H1 (cell line): ENCODE results near the gene FOXS1. TPM values are rescaled to one million over a fixed set of nuclear protein-coding genes. Genes with fewer than 3 reads are reported as not detected.

ENCODE experiments used
- BRCA1 ChIP-seq: IDR thresholded peaks from 2 replicates; pipeline ENCODE4 v1.6.1; 2012; ENCODE audit warnings: low read depth, low read length, improper control_type of control experiment
- TAF1 ChIP-seq: IDR thresholded peaks from 2 replicates; pipeline ENCODE4 v1.6.1; 2011; ENCODE audit warnings: mild to moderate bottlenecking, low read depth, low read length
- polyA plus RNA-seq, 7 experiments: library from polyadenylated mRNA; depleted of rRNA in 3 of 7; stranded (reverse) in 5 of 7; unstranded in 2 of 7; fragments of >200 nt in 5 of 7; fragments of 200-250 nt in 2 of 7; gene quantifications; 1 replicate in 5 of 7; 2 replicates in 1 of 7; 4 replicates in 1 of 7; pipeline versions ENCODE4 v1.2.1 to v1.2.3, GENCODE V29; 2011 to 2013; ENCODE audit warnings: missing spikeins in 2 of 7, mixed read lengths in 2 of 7
- total RNA-seq: library from RNA; stranded (reverse); fragmentation: NEBNext Ultra II Directional; extraction: Animal tissue kit (Norgen Biotek cat#: 25700); gene quantifications from 2 replicates; pipeline ENCODE4 v1.2.1, GENCODE V29; 2021
- TF ChIP-seq, protein P1 (sequence below): IDR thresholded peaks from 2 replicates; pipeline ENCODE4 v1.6.1; 2012; ENCODE audit warnings: inconsistent platforms

The FOXS1 gene
- total and polyA plus RNA-seq, 2 of the 8 experiments (the other 6 are each of a cell fraction or from before 2014, with no cell fraction given): 0.45 TPM; not detected in 1

DNA sequence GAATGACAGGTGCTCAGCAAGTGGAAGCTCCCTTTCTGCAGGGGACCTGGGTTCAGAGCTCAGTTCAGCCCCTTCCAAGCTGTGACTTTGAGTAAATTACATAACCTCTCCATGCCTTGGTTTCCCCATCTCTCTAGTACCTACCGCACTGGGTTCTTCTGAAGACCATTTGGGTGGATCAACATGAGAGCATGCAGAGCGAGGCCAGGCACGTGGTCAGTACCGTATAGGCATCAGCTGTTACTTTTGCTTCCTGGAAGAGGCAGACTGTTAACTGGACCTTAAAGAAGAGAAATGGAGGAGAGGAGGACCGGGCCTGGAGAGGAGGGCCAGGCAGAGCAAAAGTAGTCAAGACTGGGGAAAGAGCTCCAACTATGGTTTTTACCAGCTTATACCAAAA lies 27.9 kb downstream of the FOXS1 start (continued):
- TF ChIP-seq TAF1 (no peak), BRCA1 (no peak)
- TF ChIP-seq, protein P1, sequence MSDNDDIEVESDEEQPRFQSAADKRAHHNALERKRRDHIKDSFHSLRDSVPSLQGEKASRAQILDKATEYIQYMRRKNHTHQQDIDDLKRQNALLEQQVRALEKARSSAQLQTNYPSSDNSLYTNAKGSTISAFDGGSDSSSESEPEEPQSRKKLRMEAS: no peak
